SU-DHL-6 (cell line): Measurements from ENCODE around the gene ATF6.
"Not testable (repeated sequence)": the region's sequence is repeated elsewhere in the genome, so short reads cannot be mapped to it uniquely, and the experiment has no call there.

ENCODE experiments used
- H2AFZ ChIP-seq: fragments of 200-600 bp; sonication (generic); 2 replicates; pipeline ENCODE4 v1.6.1; 2014; ENCODE audit warnings: low read depth, mild to moderate bottlenecking, moderate library complexity, mixed read lengths, antibody characterized with exemption, low read length; ENCODE audit not compliant: severe bottlenecking
- H3F3A ChIP-seq: fragments of 200-600 bp; shearing (Covaris generic); 2 replicates; pipeline ENCODE4 v1.6.0; 2016; ENCODE audit warnings: antibody characterized with exemption, mild to moderate bottlenecking; ENCODE audit not compliant: insufficient read depth
- H3K27ac ChIP-seq: fragments of 200-600 bp; sonication (generic); 2 replicates; pipeline ENCODE4 v1.5.1; 2016; ENCODE audit warnings: low read depth, mild to moderate bottlenecking, low read length, moderate library complexity, mixed read lengths
- H3K27me3 ChIP-seq: fragments of 200-600 bp; sonication (generic), shearing (Covaris generic); 2 replicates; pipeline ENCODE4 v1.6.0; 2014; ENCODE audit warnings: mild to moderate bottlenecking, low read length
- H3K36me3 ChIP-seq: fragments of 200-600 bp; sonication (generic); 2 replicates; pipeline ENCODE4 v1.6.1; 2014; ENCODE audit warnings: mild to moderate bottlenecking, low read length, mixed read lengths
- H3K4me2 ChIP-seq: fragments of 300-600, 200-600 bp; shearing (Covaris generic), sonication (generic); 2 replicates; pipeline ENCODE4 v1.6.0; 2014; ENCODE audit warnings: low read length, low read depth, mild to moderate bottlenecking; ENCODE audit not compliant: poor library complexity, severe bottlenecking
- H3K4me3 ChIP-seq: fragments of 200-600 bp; sonication (generic); 2 replicates; pipeline ENCODE4 v1.5.1; 2014; ENCODE audit warnings: antibody characterized with exemption, low read length, mild to moderate bottlenecking, mixed read lengths; ENCODE audit not compliant: insufficient read depth, poor library complexity, severe bottlenecking
- H3K79me2 ChIP-seq: fragments of 200-600 bp; sonication (generic); 2 replicates; pipeline ENCODE4 v1.6.1; 2014; ENCODE audit warnings: mild to moderate bottlenecking, low read length, moderate library complexity; ENCODE audit not compliant: insufficient read depth
- H3K9ac ChIP-seq: fragments of 200-600 bp; sonication (generic); 2 replicates; pipeline ENCODE4 v1.7.0; 2014; ENCODE audit warnings: mild to moderate bottlenecking, low read length
- H3K9me2 ChIP-seq: fragments of 200-600 bp; sonication (generic); replicated peaks from 2 replicates; pipeline ENCODE4 v1.6.1; 2014; ENCODE audit warnings: low read length; ENCODE audit not compliant: insufficient read depth
- H3K9me3 ChIP-seq: fragments of 200-600 bp; sonication (generic); 2 replicates; pipeline ENCODE4 v1.6.1; 2014; ENCODE audit warnings: low read length, mixed read lengths; ENCODE audit not compliant: insufficient read depth
- H4K20me1 ChIP-seq: fragments of 200-600 bp; sonication (generic); 2 replicates; pipeline ENCODE4 v1.6.1; 2014; ENCODE audit warnings: low read depth, mild to moderate bottlenecking, antibody characterized with exemption, low read length, moderate library complexity, mixed read lengths
- EZH2phosphoT487 ChIP-seq: fragments of 200-600 bp; sonication (generic), shearing (Covaris generic); conservative IDR thresholded peaks from 2 replicates; pipeline ENCODE4 v1.6.1; 2018; ENCODE audit warnings: mild to moderate bottlenecking, antibody characterized with exemption, low read length, moderate library complexity, mixed read lengths
- TF ChIP-seq, protein P1 (sequence below): fragments of 200-600 bp; sonication (generic); IDR thresholded peaks from one replicate; pipeline ENCODE4 v1.5.1; 2017; ENCODE audit warnings: antibody characterized with exemption, mild to moderate bottlenecking, low read length, moderate library complexity; ENCODE audit not compliant: insufficient read depth, poor library complexity, severe bottlenecking

The ATF6 gene

DNA sequence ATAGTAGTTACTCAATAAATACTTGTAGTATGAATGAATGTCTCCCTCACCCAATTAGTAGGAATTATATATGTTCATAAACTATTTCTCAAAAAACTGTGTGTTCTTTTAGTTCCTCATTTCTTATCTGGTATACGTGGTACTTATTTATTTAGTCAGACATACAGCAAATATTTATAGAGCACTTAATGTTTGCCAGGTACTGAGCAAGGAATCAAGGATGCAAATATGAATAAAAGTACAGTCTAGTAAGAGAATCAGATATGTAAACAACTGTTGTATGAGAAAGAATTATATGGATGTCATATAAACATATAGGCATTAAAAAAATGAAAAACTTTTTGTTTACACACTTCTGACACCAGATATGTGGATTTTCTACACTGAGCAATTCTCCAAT, 58.5 kb downstream of the ATF6 start:
- Histone ChIP-seq H2AFZ (no peak overlapping the region), H3K27ac (no peak overlapping the region), H3K4me3 (no peak overlapping the region), H3K27me3 (no peaks in the 10 kb centered on the region), H3K9ac (no peak overlapping the region), H3K4me2 (no peak overlapping the region), H3K9me3 (no peaks in the 10 kb centered on the region), H3K79me2 (no peaks in the 10 kb centered on the region), H4K20me1 (no peaks in the 10 kb centered on the region), H3K36me3 (peaks cover 18% of the 10 kb centered on the region; the same call in 1 of the 2 replicates), H3F3A (no peaks in the 10 kb centered on the region), H3K9me2 (no peaks in the 10 kb centered on the region)
- TF ChIP-seq EZH2phosphoT487: no peak
- TF ChIP-seq, protein P1, sequence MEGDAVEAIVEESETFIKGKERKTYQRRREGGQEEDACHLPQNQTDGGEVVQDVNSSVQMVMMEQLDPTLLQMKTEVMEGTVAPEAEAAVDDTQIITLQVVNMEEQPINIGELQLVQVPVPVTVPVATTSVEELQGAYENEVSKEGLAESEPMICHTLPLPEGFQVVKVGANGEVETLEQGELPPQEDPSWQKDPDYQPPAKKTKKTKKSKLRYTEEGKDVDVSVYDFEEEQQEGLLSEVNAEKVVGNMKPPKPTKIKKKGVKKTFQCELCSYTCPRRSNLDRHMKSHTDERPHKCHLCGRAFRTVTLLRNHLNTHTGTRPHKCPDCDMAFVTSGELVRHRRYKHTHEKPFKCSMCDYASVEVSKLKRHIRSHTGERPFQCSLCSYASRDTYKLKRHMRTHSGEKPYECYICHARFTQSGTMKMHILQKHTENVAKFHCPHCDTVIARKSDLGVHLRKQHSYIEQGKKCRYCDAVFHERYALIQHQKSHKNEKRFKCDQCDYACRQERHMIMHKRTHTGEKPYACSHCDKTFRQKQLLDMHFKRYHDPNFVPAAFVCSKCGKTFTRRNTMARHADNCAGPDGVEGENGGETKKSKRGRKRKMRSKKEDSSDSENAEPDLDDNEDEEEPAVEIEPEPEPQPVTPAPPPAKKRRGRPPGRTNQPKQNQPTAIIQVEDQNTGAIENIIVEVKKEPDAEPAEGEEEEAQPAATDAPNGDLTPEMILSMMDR: no peak

DNA sequence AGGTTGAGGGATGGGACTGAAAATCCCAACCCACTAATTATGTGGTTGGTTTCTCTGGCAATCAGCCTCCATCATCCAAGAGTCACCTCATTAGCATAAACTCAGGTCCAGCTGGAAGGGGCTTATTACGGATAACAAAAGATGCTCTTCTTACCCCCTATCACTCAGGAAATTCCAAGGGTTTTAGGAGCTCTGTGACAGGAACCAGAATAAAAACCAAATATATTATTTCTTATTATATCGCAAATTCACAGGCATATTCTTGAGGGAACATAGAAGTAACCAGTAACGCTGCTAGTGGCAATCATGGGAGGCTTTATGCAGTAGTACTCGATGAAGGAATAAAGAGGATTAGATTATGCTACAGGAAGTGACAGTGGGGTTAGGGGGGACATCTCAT, 59.7 kb downstream of the ATF6 start:
- Histone ChIP-seq H4K20me1 (no peaks in the 10 kb centered on the region), H3K79me2 (no peaks in the 10 kb centered on the region), H3K4me2 (no peak overlapping the region), H3F3A (no peaks in the 10 kb centered on the region), H3K27me3 (no peaks in the 10 kb centered on the region), H3K4me3 (no peak overlapping the region), H3K27ac (no peak overlapping the region), H3K9me2 (no peaks in the 10 kb centered on the region), H3K36me3 (peaks cover 17% of the 10 kb centered on the region; the same call in 1 of the 2 replicates), H2AFZ (no peak overlapping the region), H3K9me3 (no peaks in the 10 kb centered on the region), H3K9ac (no peak overlapping the region)
- TF ChIP-seq, protein P1: no peak
- no peak for TF ChIP-seq EZH2phosphoT487

DNA sequence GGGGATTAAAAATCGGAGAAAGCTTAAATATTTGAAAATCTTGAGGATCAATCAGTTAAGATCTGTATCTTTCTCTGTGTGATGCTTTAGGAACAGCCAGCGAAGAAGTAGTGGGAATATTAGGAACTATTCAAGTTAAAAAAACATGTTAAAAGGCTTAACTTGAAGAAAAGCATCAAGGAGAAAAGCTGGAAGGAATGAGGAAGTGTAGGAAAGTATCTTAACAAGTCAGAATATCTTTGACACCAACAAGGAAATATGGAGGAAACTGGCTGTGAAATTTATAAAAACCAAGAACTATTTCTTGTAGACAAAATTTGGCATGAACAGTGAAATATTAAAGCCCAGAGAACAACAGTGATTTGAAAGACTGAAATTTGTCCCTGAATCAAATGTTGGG, 60.4 kb downstream of the ATF6 start:
- no peaks in the 10 kb centered on the region for H3K9me2 ChIP-seq
- H3F3A ChIP-seq: no peaks in the 10 kb centered on the region
- peaks cover 12% of the 10 kb centered on the region; the same call in 1 of the 2 replicates for H3K36me3 ChIP-seq
- no peak overlapping the region for H3K4me3 ChIP-seq
- H3K27ac ChIP-seq: no peak overlapping the region
- H3K9me3 ChIP-seq: no peaks in the 10 kb centered on the region
- TF ChIP-seq EZH2phosphoT487: no peak
- TF ChIP-seq, protein P1: no peak
- H3K79me2 ChIP-seq: no peaks in the 10 kb centered on the region
- no peak overlapping the region for H3K4me2 ChIP-seq
- no peak overlapping the region for H2AFZ ChIP-seq
- H3K9ac ChIP-seq: no peak overlapping the region
- H3K27me3 ChIP-seq: no peaks in the 10 kb centered on the region
- H4K20me1 ChIP-seq: no peaks in the 10 kb centered on the region

DNA sequence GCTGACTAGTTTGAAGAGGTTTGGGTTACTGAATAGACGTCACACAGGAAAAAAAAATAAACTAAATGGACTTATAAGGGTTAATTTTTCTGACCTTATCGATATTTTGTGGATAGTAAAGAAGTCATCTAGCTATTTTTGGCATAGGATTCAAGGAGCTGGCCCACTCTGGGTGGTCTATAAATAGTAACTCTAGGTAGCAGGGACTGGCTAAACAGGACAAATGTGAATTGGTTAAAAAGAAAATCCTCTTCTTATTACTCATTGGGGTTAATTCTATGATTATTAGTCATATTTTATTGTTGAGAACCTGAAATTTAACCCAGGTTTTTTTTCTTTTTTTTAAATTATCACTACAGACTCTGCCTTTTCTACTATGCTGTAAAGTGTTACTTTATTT, 61.7 kb downstream of the ATF6 start:
- Histone ChIP-seq H3K9me2 (no peaks in the 10 kb centered on the region), H2AFZ (no peak overlapping the region), H3K36me3 (peaks cover 8% of the 10 kb centered on the region; the same call in 1 of the 2 replicates), H4K20me1 (no peaks in the 10 kb centered on the region), H3K4me3 (no peak overlapping the region), H3K27me3 (no peaks in the 10 kb centered on the region), H3K79me2 (no peaks in the 10 kb centered on the region), H3K4me2 (no peak overlapping the region), H3K9ac (no peak overlapping the region), H3F3A (no peaks in the 10 kb centered on the region), H3K27ac (no peak overlapping the region), H3K9me3 (no peaks in the 10 kb centered on the region)
- no peak for TF ChIP-seq EZH2phosphoT487
- TF ChIP-seq, protein P1: no peak

DNA sequence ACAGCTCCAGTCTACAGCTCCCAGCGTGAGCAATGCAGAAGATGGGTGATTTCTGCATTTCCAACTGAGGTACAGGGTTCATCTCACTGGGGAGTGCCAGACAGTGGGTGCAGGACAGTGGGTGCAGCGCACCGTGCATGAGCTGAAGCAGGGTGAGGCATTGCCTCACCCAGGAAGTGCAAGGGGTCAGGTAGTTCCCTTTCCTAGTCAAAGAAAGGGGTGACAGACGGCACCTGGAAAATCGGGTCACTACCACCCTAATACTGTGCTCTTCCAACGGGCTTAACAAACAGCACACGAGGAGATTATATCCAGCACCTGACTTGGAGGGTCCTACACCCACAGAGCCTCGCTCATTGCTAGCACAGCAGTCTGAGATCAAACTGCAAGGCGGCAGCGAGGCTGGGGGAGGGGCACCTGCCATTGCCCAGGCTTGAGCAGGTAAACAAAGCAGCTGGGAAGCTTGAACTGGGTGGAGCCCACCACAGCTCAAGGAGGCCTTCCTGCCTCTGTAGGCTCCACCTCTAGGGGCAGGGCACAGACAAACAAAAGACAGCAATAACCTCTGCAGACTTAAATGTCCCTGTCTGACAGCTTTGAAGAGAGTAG, 66.3 kb downstream of the ATF6 start:
- H3K27me3 ChIP-seq, H3K9me3 ChIP-seq, H3K4me3 ChIP-seq, H2AFZ ChIP-seq, H3K4me2 ChIP-seq, H3K9ac ChIP-seq, H3K79me2 ChIP-seq, H3K9me2 ChIP-seq, H4K20me1 ChIP-seq, H3K27ac ChIP-seq, H3K36me3 ChIP-seq, H3F3A ChIP-seq: not testable (repeated sequence)
